Activated CD8-positive, alpha-beta T cell treated with anti-CD3 and anti-CD28 coated beads for 36 hours (primary cell): ENCODE measurements around the gene SEMA4D. TPM values are rescaled to one million over a fixed set of nuclear protein-coding genes. Genes with fewer than 3 reads are reported as not detected.

Source experiments
- ATAC-seq: fragments of 200-7000 bp; cut with Tn5 transposase; one replicate; pipeline ENCODE4 v1.10.0; 2021; ENCODE audit warnings: mild to moderate bottlenecking, moderate library complexity
- CTCF ChIA-PET: fragments of 350-600 bp; sonication (Branson Sonifier 250); formaldehyde crosslinking; loops from one replicate; lab custom pipeline; 2021; ENCODE audit warnings: antibody characterized with exemption; lab: Charles Lee
- POLR2A ChIA-PET: fragments of 350-600 bp; sonication (Branson Sonifier 250); formaldehyde crosslinking; loops from one replicate; lab custom pipeline; 2021; ENCODE audit warnings: antibody characterized with exemption; lab: Charles Lee
- DNase-seq: peaks from one replicate; pipeline ENCODE4 v3.0.0-alpha.2; 2020
- H3K27ac Mint-ChIP-seq: one replicate; pipeline ENCODE4 v1.8.0; 2021; ENCODE audit warnings: mild to moderate bottlenecking, mixed read lengths
- H3K27me3 Mint-ChIP-seq: one replicate; pipeline ENCODE4 v1.8.0; 2021; ENCODE audit warnings: mixed read lengths
- H3K36me3 Mint-ChIP-seq: one replicate; pipeline ENCODE4 v1.8.0; 2021; ENCODE audit warnings: low read depth, mixed read lengths
- H3K4me1 Mint-ChIP-seq: one replicate; pipeline ENCODE4 v1.8.0; 2021; ENCODE audit warnings: low read depth, mixed read lengths
- H3K4me3 Mint-ChIP-seq: one replicate; pipeline ENCODE4 v1.8.0; 2021; ENCODE audit warnings: mild to moderate bottlenecking, moderate library complexity, mixed read lengths
- H3K9me3 Mint-ChIP-seq: one replicate; pipeline ENCODE4 v1.8.0; 2021; ENCODE audit warnings: mixed read lengths
- CTCF ChIP-seq: fragments of 200-600 bp; IDR thresholded peaks from one replicate; pipeline ENCODE4 v1.8.0; 2022; ENCODE audit warnings: antibody characterized with exemption, mild to moderate bottlenecking
- intact Hi-C: fragments of 100-400 bp; cut with micrococcal nuclease; formaldehyde crosslinking; loops from one replicate; pipeline ENCODE4 v1.10.0; 2022
- total RNA-seq, 2 experiments: library from RNA; stranded (reverse); gene quantifications; one replicate each; pipeline ENCODE4 v1.2.3, GENCODE V29; 2021

Gene SEMA4D
- total RNA-seq, 2 experiments from 2014 or later: 290 to 317 TPM

DNA sequence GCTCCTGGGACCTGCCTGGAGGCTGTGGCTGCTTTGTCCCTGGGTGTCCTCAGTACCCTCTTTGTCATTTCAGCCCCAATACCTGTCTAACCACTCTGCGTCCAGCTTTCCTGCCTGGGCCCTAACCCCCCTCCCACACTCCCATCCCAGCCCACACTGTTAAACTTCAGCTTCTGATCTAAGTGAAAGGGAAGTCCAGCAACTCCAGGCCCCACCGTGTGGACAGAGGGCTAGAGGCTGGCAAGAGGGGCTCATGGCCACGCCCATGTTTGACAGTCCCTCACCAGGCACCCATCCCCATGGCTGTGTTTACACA is 56.3 kb downstream of the SEMA4D start:
- DNase-seq (no peak), ATAC-seq (no peak)
- H3K4me1 Mint-ChIP-seq: peaks cover 92% of the 10 kb centered on the region
- peak overlapping the region; percentile 93 for H3K27ac Mint-ChIP-seq
- H3K27me3 Mint-ChIP-seq: no peaks in the 10 kb centered on the region
- H3K9me3 Mint-ChIP-seq: no peaks in the 10 kb centered on the region
- CTCF ChIA-PET: interaction anchor here (1.5 to 9.0 kb wide), 3 partner anchors 11 to 14 kb away, joined by 4 to 87 read pairs (median 10); no protein-coding TSS in a partner anchor
- POLR2A ChIA-PET: interaction anchor here (1.0 to 4.9 kb wide), 11 partner anchors 9 to 52 kb away, joined by 3 to 39 read pairs (median 3); no protein-coding TSS in a partner anchor
- TF ChIP-seq CTCF: no peak
- intact Hi-C loops: no loop called here
- no peak overlapping the region for H3K4me3 Mint-ChIP-seq
- peaks cover 70% of the 10 kb centered on the region for H3K36me3 Mint-ChIP-seq

DNA sequence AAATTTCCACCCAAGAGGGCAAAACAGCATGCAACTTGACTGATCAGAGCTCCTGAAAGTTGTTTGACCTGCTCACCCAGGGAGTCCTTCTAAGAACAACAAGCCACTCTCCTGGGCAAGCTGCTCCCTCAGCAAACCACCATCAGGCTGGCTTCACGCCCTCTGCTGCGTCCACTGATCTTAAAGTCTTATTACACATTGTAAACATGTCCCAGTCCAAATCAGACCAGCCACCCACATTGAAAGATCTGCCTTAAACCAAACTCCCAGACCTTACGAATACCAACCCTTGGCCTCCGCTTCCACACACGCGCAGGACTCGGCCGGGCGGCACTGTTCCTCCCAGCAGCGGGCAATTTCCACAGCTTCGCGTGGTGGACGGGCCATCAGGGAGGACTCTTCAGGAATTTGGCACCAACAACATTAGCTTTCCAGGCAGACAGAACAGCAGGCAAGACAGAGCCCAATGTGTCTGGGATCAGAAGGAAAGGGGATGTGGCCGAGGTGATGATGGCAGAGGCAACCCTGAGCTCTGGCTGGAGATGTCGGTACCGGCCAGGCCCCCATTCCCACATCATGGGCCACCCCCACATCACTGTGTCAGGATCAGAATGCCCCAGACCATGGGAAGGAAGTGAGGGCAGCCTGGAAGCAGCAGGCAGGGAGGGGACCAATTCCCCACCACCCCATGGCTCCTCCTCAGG is 56.8 kb downstream of the SEMA4D start:
- peak overlapping the region; percentile 93 for H3K27ac Mint-ChIP-seq
- DNase-seq (no peak), ATAC-seq (no peak)
- ChIA-PET POLR2A (interaction anchor here (0.9 to 4.9 kb wide), 12 partner anchors 9 to 52 kb away, joined by 3 to 39 read pairs (median 3); no protein-coding TSS in a partner anchor), CTCF (interaction anchor here (0.8 to 9.0 kb wide), 6 partner anchors 8 to 152 kb away, joined by 3 to 87 read pairs (median 7); no protein-coding TSS in a partner anchor)
- H3K36me3 Mint-ChIP-seq: peaks cover 71% of the 10 kb centered on the region
- peak overlapping the region; percentile 4 for H3K4me3 Mint-ChIP-seq
- intact Hi-C loops: no loop called here
- H3K9me3 Mint-ChIP-seq: no peaks in the 10 kb centered on the region
- no peak for TF ChIP-seq CTCF
- no peaks in the 10 kb centered on the region for H3K27me3 Mint-ChIP-seq
- H3K4me1 Mint-ChIP-seq: peaks cover 92% of the 10 kb centered on the region

DNA sequence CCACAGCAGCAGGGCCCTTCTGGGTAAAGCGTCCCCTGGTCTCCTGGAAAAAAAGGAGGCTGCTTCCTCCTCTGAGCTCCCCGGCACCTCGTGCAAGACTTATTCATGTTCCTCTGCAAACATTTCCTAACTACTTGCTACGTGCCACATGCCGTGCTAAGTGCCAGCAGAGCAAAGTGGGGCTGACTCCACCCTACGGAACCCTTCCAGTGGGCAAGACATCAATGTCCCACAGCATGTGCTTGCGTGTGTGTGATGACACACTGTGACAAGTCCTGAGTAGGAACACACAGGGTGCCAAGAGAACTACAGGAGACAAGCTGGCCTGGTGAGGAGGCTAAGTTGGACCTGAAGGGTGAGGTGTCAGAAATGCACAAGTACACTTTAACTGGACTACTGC is 57.4 kb downstream of the SEMA4D start:
- H3K36me3 Mint-ChIP-seq: peaks cover 73% of the 10 kb centered on the region
- ChIA-PET CTCF (interaction anchor here (0.8 to 9.0 kb wide), 6 partner anchors 9 to 153 kb away, joined by 3 to 87 read pairs (median 8); no protein-coding TSS in a partner anchor), POLR2A (interaction anchor here (0.7 to 4.9 kb wide), 12 partner anchors 9 to 89 kb away, joined by 3 to 39 read pairs (median 3); no protein-coding TSS in a partner anchor)
- intact Hi-C loops: no loop called here
- DNase-seq (peak; percentile 49), ATAC-seq (peak; percentile 20)
- H3K27ac Mint-ChIP-seq: peak overlapping the region; percentile 93
- H3K9me3 Mint-ChIP-seq: no peaks in the 10 kb centered on the region
- H3K4me3 Mint-ChIP-seq: peak overlapping the region; percentile 4
- TF ChIP-seq CTCF: no peak
- peaks cover 92% of the 10 kb centered on the region for H3K4me1 Mint-ChIP-seq
- no peaks in the 10 kb centered on the region for H3K27me3 Mint-ChIP-seq

DNA sequence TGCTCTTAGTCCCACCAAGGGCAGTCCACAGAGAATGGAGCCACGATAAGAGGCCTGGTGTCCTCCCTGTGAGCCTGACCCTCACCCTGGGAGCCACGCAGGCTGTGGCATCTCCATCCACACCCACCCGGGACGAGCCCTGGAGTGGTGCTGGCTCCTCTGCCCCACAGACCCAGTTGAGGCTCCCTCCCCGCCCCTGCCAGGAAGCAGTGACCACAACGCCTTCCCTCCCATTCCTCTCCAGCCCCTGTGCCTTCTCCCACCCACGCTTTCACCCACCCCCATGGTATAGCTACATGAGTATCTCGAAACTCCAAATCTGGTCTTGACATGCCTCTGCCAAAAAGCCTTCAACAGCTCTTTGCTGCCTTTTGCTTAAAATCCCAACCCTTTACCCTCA is 57.9 kb downstream of the SEMA4D start:
- H3K4me3 Mint-ChIP-seq: no peak overlapping the region
- H3K36me3 Mint-ChIP-seq: peaks cover 73% of the 10 kb centered on the region
- CTCF ChIA-PET: interaction anchor here (1.1 to 9.0 kb wide), 6 partner anchors 9 to 153 kb away, joined by 3 to 87 read pairs (median 9); no protein-coding TSS in a partner anchor

More for the DNA sequence above, 57.9 kb downstream of the SEMA4D start:
- H3K9me3 Mint-ChIP-seq: no peaks in the 10 kb centered on the region
- intact Hi-C loops: no loop called here
- TF ChIP-seq CTCF: no peak
- peak overlapping the region; percentile 93 for H3K27ac Mint-ChIP-seq
- H3K27me3 Mint-ChIP-seq: no peaks in the 10 kb centered on the region
- POLR2A ChIA-PET: interaction anchor here (0.7 to 4.9 kb wide), 6 partner anchors 8 to 89 kb away, joined by 3 to 39 read pairs (median 4); no protein-coding TSS in a partner anchor
- peaks cover 92% of the 10 kb centered on the region for H3K4me1 Mint-ChIP-seq
- DNase-seq (no peak), ATAC-seq (no peak)
